ENCODE measurements around the gene EFCC1. TPM values are rescaled to one million over a fixed set of nuclear protein-coding genes. Genes with fewer than 3 reads are reported as not detected.

Gene EFCC1
- total RNA-seq, 6 experiments from 2014 or later = 0.25 to 1.5 (median 0.39) TPM

- H3K4me3 ChIP-seq = no peak overlapping the region
These were observed 33.3 kb upstream of the EFCC1 start for GRCh38 chr3:128967748-128968355.

GRCh38 chr3:128969993-128970739, 30.9 kb upstream of the EFCC1 start:
- Histone ChIP-seq H3K36me3 (no peaks in the 10 kb centered on the region), H3K27ac (no peak overlapping the region), H3K27me3 (no peaks in the 10 kb centered on the region), H3K4me3 (no peak overlapping the region), H3K9me3 (no peaks in the 10 kb centered on the region), H3K4me1 (peaks cover 0 to 3% (median 0%) of the 10 kb centered on the region in 4 donors)
- WGBS (ENCODE audit: insufficient coverage, low coverage, low lambda C conversion rate, missing lambda C conversion rate) = 5% methylated on average over 12 of the region's 12 CpGs
- intact Hi-C loops (cut with DNase I) = no loop called here
- peak; percentile 68 to 84 (median 80) for ATAC-seq
- TF ChIP-seq CTCF (IDR thresholded peaks at IDR 0.05) (peak; percentile 77 to 88 (median 86)), POLR2A (IDR thresholded peaks at IDR 0.05) (no peak)
- DNase-seq = no peak

More at GRCh38 chr3:128967748-128968355, 33.3 kb upstream of the EFCC1 start:
- TF ChIP-seq CTCF (IDR thresholded peaks at IDR 0.05) (no peak), POLR2A (IDR thresholded peaks at IDR 0.05) (no peak)
- Histone ChIP-seq H3K9me3 (no peaks in the 10 kb centered on the region), H3K27me3 (no peaks in the 10 kb centered on the region), H3K36me3 (no peaks in the 10 kb centered on the region), H3K27ac (no peak overlapping the region), H3K4me1 (peaks cover 0 to 3% (median 0%) of the 10 kb centered on the region in 4 donors)
- DNase-seq = peak in 1 of 3 donors; percentile 16
- WGBS (ENCODE audit: insufficient coverage, low coverage, low lambda C conversion rate, missing lambda C conversion rate) = 81% methylated on average over 5 of the region's 6 CpGs
- ATAC-seq = no peak
- intact Hi-C loops (cut with DNase I) = no loop called here

GRCh38 chr3:128970740-128971047, 30.4 kb upstream of the EFCC1 start:
- peak in 1 of 4 donors; percentile 20 for ATAC-seq
- H3K27ac ChIP-seq = no peak overlapping the region
- TF ChIP-seq CTCF (IDR thresholded peaks at IDR 0.05) (no peak), POLR2A (IDR thresholded peaks at IDR 0.05) (no peak)
- H3K36me3 ChIP-seq = no peaks in the 10 kb centered on the region
- 20% methylated on average over 1 of the region's 1 CpG for WGBS (ENCODE audit: insufficient coverage, low coverage, low lambda C conversion rate, missing lambda C conversion rate)
- H3K4me3 ChIP-seq = no peak overlapping the region
- peaks cover 0 to 3% (median 0%) of the 10 kb centered on the region in 4 donors for H3K4me1 ChIP-seq
- intact Hi-C loops (cut with DNase I) = no loop called here
- DNase-seq = no peak
- H3K9me3 ChIP-seq = no peaks in the 10 kb centered on the region
- no peaks in the 10 kb centered on the region for H3K27me3 ChIP-seq

GRCh38 chr3:128971421-128972100, 29.5 kb upstream of the EFCC1 start:
- no peak overlapping the region for H3K4me3 ChIP-seq
- H3K27me3 ChIP-seq = no peaks in the 10 kb centered on the region
- H3K4me1 ChIP-seq = peaks cover 0 to 3% (median 0%) of the 10 kb centered on the region in 4 donors
- WGBS (ENCODE audit: insufficient coverage, low coverage, low lambda C conversion rate, missing lambda C conversion rate) = 70% methylated on average over 6 of the region's 6 CpGs
- no peak for DNase-seq
- intact Hi-C loops (cut with DNase I) = no loop called here
- ATAC-seq = peak in 2 of 4 donors; percentile 20 to 55
- H3K9me3 ChIP-seq = no peaks in the 10 kb centered on the region
- no peaks in the 10 kb centered on the region for H3K36me3 ChIP-seq
- TF ChIP-seq POLR2A (IDR thresholded peaks at IDR 0.05) (no peak), CTCF (IDR thresholded peaks at IDR 0.05) (no peak)
- no peak overlapping the region for H3K27ac ChIP-seq
